Large intestine (tissue), 3 donors: ENCODE measurements around the gene EIF4ENIF1. TPM values are rescaled to one million over a fixed set of nuclear protein-coding genes. Genes with fewer than 3 reads are reported as not detected.
"Not testable (repeated sequence)": the region's sequence is repeated elsewhere in the genome, so short reads cannot be mapped to it uniquely, and the experiment has no call there.

Experiments
- DNase-seq, 2 donors: peaks; one replicate each; pipeline versions ENCODE4 v3.0.0 to v3.0.0-alpha.2; 2013
- H3K27ac ChIP-seq: one replicate; pipeline ENCODE4 v1.5.1; 2013; ENCODE audit warnings: low read length
- H3K27me3 ChIP-seq: 2 replicates; pipeline ENCODE4 v1.6.1; 2013; ENCODE audit warnings: low read length; ENCODE audit not compliant: control insufficient read depth, insufficient read depth
- H3K36me3 ChIP-seq: 2 replicates; pipeline ENCODE4 v1.6.1; 2013; ENCODE audit warnings: low read length; ENCODE audit not compliant: control insufficient read depth, insufficient read depth
- H3K4me1 ChIP-seq: one replicate; pipeline ENCODE4 v1.6.1; 2013; ENCODE audit warnings: low read length; ENCODE audit not compliant: control insufficient read depth, insufficient read depth
- H3K4me3 ChIP-seq: one replicate; pipeline ENCODE4 v1.5.1; 2013; ENCODE audit warnings: low read length
- H3K9me3 ChIP-seq: one replicate; pipeline ENCODE4 v1.6.1; 2013; ENCODE audit warnings: mild to moderate bottlenecking, low read depth, low read length, moderate library complexity; ENCODE audit not compliant: control insufficient read depth
- WGBS: methylation state at CpG from one replicate; pipeline ENCODE4 v1.1.5; 2013; ENCODE audit warnings: low lambda C conversion rate; ENCODE audit not compliant: insufficient coverage; 5-methylcytosine and 5-hydroxymethylcytosine counted together
- polyA plus RNA-seq: library from polyadenylated mRNA; unstranded; fragments of 120-200 nt; gene quantifications from one replicate; pipeline ENCODE4 v1.2.1, GENCODE V29; 2013

EIF4ENIF1 gene
- polyA plus RNA-seq, 1 donor: 27.7 TPM

DNA sequence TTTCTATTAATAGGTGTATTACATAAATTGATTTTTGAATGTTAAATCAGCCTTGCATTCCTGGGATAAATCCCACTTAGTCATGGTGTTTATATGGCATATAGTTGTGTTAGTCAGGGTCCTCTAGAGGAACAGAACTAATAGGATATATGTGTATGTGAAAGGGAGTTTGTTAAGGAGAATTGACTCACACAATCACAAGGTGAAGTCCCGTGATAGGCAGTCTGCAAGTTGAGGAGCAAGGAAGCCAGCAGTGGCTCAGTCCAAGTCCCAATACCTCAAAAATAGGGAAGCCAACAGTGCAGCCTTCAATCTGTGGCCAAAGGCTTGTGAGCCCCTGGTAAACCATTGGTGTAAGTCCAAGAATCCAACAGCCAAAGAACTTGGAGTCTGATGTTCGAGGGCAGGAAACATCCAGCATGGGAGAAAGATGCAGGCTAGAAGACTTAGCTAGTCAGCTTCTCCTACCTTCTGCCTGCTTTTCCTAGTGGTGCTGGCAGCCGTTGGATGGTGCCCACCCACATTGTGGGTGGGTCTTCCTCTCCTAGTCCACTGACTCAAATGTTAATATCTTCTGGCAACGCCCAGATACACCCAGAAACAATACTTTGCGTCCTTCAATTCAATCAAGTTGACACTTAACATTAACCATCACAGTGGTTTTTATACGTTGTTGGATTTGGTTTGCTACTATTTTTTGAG lies 19.6 kb upstream of the EIF4ENIF1 start:
- no peak overlapping the region for H3K4me3 ChIP-seq
- H3K36me3 ChIP-seq: peaks cover 12% of the 10 kb centered on the region
- DNase-seq: no peak
- H3K4me1 ChIP-seq: no peaks in the 10 kb centered on the region
- no peaks in the 10 kb centered on the region for H3K9me3 ChIP-seq
- H3K27me3 ChIP-seq: no peaks in the 10 kb centered on the region
- H3K27ac ChIP-seq: no peak overlapping the region
- 100% methylated on average over 1 of the region's 6 CpGs for WGBS

DNA sequence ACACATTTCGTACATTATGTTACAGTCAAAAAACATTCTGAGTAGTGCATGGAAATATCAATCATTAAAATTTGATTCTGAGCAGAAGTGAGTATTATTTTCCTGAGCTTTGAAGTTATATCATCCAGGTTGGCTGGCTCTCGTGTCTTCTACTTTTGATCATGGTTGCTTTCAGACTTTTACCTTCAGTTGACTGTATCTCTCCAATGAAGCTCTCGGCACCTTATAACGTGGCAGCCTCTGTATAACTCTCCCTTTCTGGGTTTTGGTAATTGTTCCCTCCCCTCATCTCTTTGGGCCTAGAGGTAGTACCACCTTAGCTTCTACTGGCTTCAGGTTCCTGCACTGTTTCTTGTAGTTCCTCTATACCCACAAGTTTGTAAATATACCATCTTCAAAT lies 18.9 kb upstream of the EIF4ENIF1 start:
- H3K36me3 ChIP-seq: peaks cover 12% of the 10 kb centered on the region
- H3K27ac ChIP-seq: no peak overlapping the region
- no peak for DNase-seq
- no peaks in the 10 kb centered on the region for H3K9me3 ChIP-seq
- H3K4me3 ChIP-seq: no peak overlapping the region
- whole genome bisulfite sequencing: 83% methylated on average over 1 of the region's 4 CpGs
- no peaks in the 10 kb centered on the region for H3K4me1 ChIP-seq
- no peaks in the 10 kb centered on the region for H3K27me3 ChIP-seq

DNA sequence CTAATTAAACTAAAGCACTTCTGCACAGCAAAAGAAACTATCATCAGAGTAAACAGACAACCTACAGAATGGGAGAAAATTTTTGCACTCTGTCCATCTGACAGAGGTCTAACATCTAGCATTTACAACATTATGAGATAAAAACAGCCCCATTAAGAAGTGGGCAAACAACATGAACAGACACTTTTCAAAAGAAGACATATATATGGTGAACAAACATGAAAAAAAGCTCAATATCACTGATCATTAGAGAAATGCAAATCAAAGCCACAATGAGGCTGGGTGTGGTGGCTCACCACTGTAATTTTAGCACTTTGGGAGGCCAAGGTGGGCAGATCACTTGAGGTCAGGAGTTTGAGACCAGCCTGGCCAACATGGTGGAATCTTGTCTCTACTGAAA lies 17.9 kb upstream of the EIF4ENIF1 start:
- H3K9me3 ChIP-seq, H3K27me3 ChIP-seq, H3K4me3 ChIP-seq, DNase-seq, H3K36me3 ChIP-seq, H3K4me1 ChIP-seq, H3K27ac ChIP-seq: not testable (repeated sequence)

DNA sequence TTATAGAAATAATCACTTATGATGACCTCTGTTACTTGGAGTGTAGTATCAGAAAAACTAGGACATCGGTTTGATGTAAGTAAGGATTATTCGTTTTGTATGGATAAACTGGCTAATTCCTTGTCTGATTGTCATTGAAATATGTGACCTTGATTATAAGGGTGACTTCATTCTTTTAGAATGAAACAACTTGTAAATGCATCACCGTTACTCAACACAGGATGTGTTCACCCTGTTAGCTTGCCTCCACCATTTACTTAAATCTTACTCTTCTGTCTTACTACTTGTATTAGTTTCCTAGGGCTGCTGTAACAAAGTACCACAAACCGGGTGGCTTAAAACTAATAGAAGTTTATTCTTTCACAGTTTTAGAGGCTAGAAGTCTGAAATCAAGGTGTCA lies 14.6 kb upstream of the EIF4ENIF1 start:
- Histone ChIP-seq H3K9me3 (no peaks in the 10 kb centered on the region), H3K36me3 (peaks cover 4% of the 10 kb centered on the region), H3K4me1 (no peaks in the 10 kb centered on the region), H3K27ac (no peak overlapping the region), H3K4me3 (no peak overlapping the region), H3K27me3 (no peaks in the 10 kb centered on the region)
- WGBS: 71% methylated on average over 1 of the region's 4 CpGs
- no peak for DNase-seq

DNA sequence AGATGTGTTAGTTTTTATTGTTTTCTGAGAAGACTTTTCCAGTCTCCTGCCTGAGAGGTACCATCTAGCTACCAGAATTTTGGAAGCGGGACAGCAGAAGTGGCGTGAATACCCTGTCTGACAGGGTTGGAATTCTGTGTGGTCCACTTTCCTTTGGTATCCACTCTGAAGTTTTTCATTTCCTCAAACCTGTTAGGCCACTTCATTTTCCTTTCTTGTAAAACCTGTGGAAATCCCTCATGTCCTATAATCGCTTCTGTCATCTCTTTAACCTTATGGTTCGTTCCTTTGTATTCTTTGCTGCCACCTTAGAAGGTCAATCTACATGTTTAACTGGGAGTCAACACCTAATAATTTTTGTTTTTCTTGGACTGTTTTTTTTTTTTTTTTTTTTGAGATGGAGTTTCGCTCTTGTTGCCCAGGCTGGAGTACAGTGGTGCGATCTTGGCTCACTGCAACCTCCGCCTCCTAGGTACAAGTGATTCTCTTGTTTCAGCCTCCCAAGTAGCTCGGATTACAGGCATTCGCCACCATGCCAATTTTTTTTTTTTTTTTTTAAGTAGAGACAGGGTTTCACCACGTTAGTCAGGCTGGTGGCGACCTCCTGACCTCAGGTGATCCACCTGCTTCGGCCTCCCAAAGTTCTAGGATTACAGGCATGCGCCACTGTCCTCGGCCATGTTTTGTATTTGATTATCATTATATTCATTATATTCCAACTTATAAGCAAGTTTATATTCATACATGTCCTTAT lies 13.7 kb upstream of the EIF4ENIF1 start:
- Histone ChIP-seq H3K9me3 (no peaks in the 10 kb centered on the region), H3K27me3 (no peaks in the 10 kb centered on the region), H3K27ac (no peak overlapping the region), H3K36me3 (no peaks in the 10 kb centered on the region), H3K4me3 (no peak overlapping the region), H3K4me1 (no peaks in the 10 kb centered on the region)
- WGBS: 94% methylated on average over 3 of the region's 14 CpGs
- no peak for DNase-seq

DNA sequence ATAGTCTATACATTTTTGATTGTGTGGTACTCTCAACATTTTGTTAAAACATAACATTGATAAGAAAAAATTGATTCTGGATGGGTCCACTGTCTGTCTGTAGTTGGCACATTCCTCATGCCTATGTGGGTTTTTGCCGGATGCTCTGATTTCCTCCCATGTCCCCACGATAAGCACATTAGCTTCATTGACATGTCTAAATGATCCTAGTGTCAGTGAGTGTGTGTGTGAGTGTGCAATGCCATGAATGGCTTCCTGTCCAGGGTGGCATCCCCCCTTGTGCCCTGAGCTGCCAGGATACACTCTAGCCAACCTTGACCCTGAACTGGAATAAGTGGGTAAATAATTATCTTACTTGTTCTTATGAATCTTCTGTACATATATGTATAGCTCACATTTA lies 12.1 kb upstream of the EIF4ENIF1 start:
- no CpG with 5 or more reads among the region's 2 CpGs for WGBS
- H3K4me3 ChIP-seq: no peak overlapping the region
- no peaks in the 10 kb centered on the region for H3K36me3 ChIP-seq
- DNase-seq: no peak
- H3K4me1 ChIP-seq: no peaks in the 10 kb centered on the region
- no peaks in the 10 kb centered on the region for H3K9me3 ChIP-seq
- H3K27ac ChIP-seq: no peak overlapping the region
- H3K27me3 ChIP-seq: no peaks in the 10 kb centered on the region

DNA sequence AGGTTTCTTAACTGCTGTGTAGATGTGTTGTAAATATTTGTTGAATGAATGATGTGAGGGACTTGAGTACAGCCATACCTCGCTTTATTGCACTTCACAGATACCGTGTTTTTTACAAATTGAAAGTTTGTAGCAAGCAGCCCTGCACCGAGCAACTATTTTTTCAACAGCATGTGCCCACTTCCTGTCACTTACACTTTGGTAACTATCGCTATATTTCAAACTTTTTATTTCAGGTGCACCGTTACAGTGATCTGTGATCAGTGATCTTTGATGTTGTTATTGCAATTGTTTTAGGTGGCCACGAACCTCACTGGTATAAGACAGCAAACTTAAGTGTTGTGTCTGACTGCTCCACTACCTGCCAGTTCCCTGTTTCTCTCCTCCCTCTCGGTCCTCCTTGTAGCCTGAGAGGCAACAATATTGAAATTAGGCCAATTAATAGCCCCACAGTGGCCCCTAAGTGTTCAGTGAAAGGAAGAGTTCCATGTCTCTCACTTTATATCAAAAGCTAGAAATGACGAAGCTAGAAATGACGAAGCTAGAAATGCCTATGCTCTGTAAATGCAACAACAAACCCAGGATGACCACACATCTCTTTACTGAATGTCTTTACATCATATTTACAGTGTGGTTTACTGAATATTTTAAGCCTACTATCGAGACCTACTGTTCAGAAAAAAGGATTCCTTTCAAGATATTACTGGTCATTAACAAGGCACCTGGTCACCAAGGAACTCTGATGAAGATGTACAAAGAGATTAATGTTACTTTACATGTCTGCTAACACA lies 7.7 kb upstream of the EIF4ENIF1 start:
- 88% methylated on average over 3 of the region's 10 CpGs for WGBS
- peak overlapping the region; percentile 96 for H3K27ac ChIP-seq

DNA sequence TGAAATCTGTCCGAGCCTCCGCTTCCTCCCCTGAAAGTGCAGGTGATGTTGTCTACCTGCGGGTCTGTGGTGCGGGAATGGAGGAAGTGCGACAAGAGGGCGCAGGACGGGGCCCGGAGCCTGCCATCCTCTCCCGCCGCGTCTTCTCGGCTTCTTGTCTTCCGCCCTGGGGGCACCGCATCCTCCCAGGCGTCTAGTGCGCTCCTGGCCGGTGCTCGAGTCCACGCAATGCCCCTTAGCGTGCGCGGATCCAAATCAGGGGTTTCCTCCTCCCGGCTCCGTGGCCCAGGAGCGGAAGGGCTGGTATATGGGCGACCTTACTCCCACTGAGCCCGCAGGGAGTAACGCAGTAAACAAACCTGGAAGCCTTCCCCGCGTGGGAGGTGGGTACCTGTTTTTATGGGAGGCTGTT lies 7.1 kb upstream of the EIF4ENIF1 start:
- WGBS: no CpG with 5 or more reads among the region's 30 CpGs

More for the DNA sequence above, 7.7 kb upstream of the EIF4ENIF1 start:
- H3K4me3 ChIP-seq: peak overlapping the region; percentile 82
- H3K27me3 ChIP-seq: no peaks in the 10 kb centered on the region
- H3K36me3 ChIP-seq: no peaks in the 10 kb centered on the region
- H3K4me1 ChIP-seq: no peaks in the 10 kb centered on the region
- no peaks in the 10 kb centered on the region for H3K9me3 ChIP-seq
- no peak for DNase-seq

DNA sequence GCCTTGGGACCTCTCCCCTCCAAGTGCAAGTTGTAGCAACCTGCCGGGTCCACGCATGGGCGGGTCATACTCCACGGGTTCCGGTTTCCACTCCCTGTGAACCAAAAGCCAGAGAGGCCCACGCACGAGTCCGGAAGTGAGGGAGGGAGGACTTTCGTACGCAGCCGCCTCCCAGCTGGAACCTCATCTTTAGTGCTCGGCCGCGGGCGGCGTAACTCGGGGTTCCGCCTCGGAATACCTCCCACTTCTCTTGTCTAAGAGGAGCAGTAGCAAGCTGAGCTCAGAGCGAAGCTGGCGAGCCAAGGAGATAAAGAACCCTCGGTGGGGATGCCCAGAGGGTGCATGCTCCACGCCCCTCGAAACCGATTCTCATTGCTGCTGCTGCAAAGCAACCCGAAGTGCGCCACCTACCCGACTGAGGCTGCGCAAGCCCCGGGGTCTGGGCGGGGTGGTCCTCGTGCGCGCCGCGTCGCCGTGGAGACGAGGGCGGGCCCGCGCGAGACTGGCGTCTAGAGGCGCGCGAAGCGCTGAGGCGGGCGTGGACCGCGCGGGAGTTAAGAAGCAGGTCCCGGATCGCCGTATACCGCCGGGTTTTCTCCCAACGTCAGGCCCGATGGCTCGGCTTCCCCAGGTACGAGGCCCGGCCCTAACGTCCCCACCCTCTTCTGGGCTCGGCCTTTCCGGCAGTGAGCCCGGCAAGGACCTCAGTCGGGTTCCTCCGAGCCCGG lies 6.5 kb upstream of the EIF4ENIF1 start, which contains the start of gene SFI1:
SFI1 (plus strand) TSS at position 530 of the 728 bp plus-strand sequence. CDS start 11,749 bp downstream, outside the sequence.
- no peaks in the 10 kb centered on the region for H3K27me3 ChIP-seq

More for the DNA sequence above, 7.1 kb upstream of the EIF4ENIF1 start:
- no peak for DNase-seq
- peak overlapping the region; percentile 82 for H3K4me3 ChIP-seq
- no peaks in the 10 kb centered on the region for H3K36me3 ChIP-seq
- H3K27ac ChIP-seq: peak overlapping the region; percentile 96
- H3K9me3 ChIP-seq: no peaks in the 10 kb centered on the region
- H3K4me1 ChIP-seq: no peaks in the 10 kb centered on the region
- no peaks in the 10 kb centered on the region for H3K27me3 ChIP-seq

DNA sequence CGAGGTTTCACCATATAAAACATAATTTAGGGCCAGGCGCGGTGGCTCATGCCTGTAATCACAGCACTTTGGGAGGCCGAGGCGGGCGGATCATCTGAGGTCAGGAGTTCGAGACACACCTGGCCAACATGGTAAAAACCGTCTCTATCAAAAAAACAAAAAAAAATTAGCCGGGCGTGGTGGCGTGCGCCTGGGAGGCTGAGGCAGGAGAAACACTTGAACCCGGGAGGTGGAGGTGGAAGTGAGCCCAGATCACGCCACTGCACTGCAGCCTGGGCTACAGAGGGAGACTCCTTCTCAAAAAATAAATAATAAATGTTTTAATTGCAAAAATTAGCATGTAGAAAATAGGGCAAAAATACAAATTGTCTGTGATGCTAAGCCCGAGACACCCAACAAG lies 5.7 kb upstream of the EIF4ENIF1 start:
- H3K27ac ChIP-seq: peak overlapping the region; percentile 96
- H3K27me3 ChIP-seq: no peaks in the 10 kb centered on the region
- H3K36me3 ChIP-seq: no peaks in the 10 kb centered on the region
- H3K4me3 ChIP-seq: peak overlapping the region; percentile 82
- H3K9me3 ChIP-seq: no peaks in the 10 kb centered on the region
- WGBS: 60% methylated on average over 2 of the region's 15 CpGs
- H3K4me1 ChIP-seq: peaks cover 8% of the 10 kb centered on the region
- DNase-seq: no peak

More for the DNA sequence above, 6.5 kb upstream of the EIF4ENIF1 start, which contains the start of gene SFI1:
- Histone ChIP-seq H3K27ac (peak within 1 kb of the TSS; percentile 96), H3K36me3 (no peaks in the 10 kb centered on the region), H3K4me3 (peak within 1 kb of the TSS; percentile 82), H3K4me1 (peaks cover 5% of the 10 kb centered on the region), H3K9me3 (no peaks in the 10 kb centered on the region)
- peak; percentile 88 to 94 for DNase-seq
- no CpG with 5 or more reads among the region's 70 CpGs for WGBS
